Lung (tissue), 12 donors: ENCODE measurements around the gene CEP192. TPM values are rescaled to one million over a fixed set of nuclear protein-coding genes. Genes with fewer than 3 reads are reported as not detected.
"Not testable (repeated sequence)": the region's sequence is repeated elsewhere in the genome, so short reads cannot be mapped to it uniquely, and the experiment has no call there.

ENCODE experiments used
- ATAC-seq: fragments of 200-7000 bp; cut with Tn5 transposase; one replicate; pipeline ENCODE4 v1.9.1; 2020; ENCODE audit warnings: moderate number of reproducible peaks; ENCODE audit not compliant: insufficient read depth, low FRiP score
- DNase-seq, 3 donors: peaks; one replicate each; pipeline ENCODE4 v3.0.0-alpha.2; 2013 to 2017
- H3K27ac ChIP-seq, 2 donors: one replicate each; pipeline ENCODE4 v1.5.1; 2013; ENCODE audit warnings: mild to moderate bottlenecking in 2 of 2, moderate library complexity in 2 of 2, control low read depth in 1 of 2, inconsistent platforms in 1 of 2, low read depth in 1 of 2, low read length in 1 of 2
- H3K27me3 ChIP-seq, 3 donors: one replicate each; pipeline ENCODE4 v1.5.1; 2013; ENCODE audit warnings: low read length in 2 of 3; ENCODE audit not compliant: control insufficient read depth in 3 of 3, insufficient read depth in 3 of 3
- H3K36me3 ChIP-seq, 4 donors: one replicate each; pipeline ENCODE4 v1.5.1; 2013; ENCODE audit warnings: low read length in 4 of 4, mild to moderate bottlenecking in 1 of 4, moderate library complexity in 1 of 4; ENCODE audit not compliant: control insufficient read depth in 4 of 4, insufficient read depth in 4 of 4
- H3K4me1 ChIP-seq, 5 donors: one replicate each; pipeline ENCODE4 v1.5.1; 2013; ENCODE audit warnings: low read length in 5 of 5, mild to moderate bottlenecking in 2 of 5, moderate library complexity in 1 of 5; ENCODE audit not compliant: control insufficient read depth in 5 of 5, insufficient read depth in 5 of 5
- H3K4me3 ChIP-seq: one replicate; pipeline ENCODE4 v1.5.1; 2013; ENCODE audit warnings: mild to moderate bottlenecking, control low read depth, moderate library complexity
- H3K9ac ChIP-seq, 2 donors: one replicate each; pipeline ENCODE4 v1.5.1; 2013; ENCODE audit warnings: low read length in 2 of 2, control low read depth in 1 of 2; ENCODE audit not compliant: insufficient read depth in 1 of 2
- H3K9me3 ChIP-seq, 4 donors: one replicate each; pipeline ENCODE4 v1.5.1; 2013; ENCODE audit warnings: low read length in 3 of 4, mild to moderate bottlenecking in 1 of 4, moderate library complexity in 1 of 4; ENCODE audit not compliant: control insufficient read depth in 4 of 4, insufficient read depth in 3 of 4
- WGBS, 2 donors: extraction: QIAGEN DNeasy Blood & Tissue Kit; methylation state at CpG; one replicate each; pipeline ENCODE4 v1.1.7; 2013; 5-methylcytosine and 5-hydroxymethylcytosine counted together
- polyA plus RNA-seq, 2 donors: library from polyadenylated mRNA; stranded (reverse); fragments of 200-250 nt; gene quantifications; one replicate each; pipeline ENCODE4 v1.2.1, GENCODE V29; 2013
- total RNA-seq, 2 donors: library from RNA; depleted of rRNA in 1 of 2; stranded (reverse); fragments of >200 nt in 1 of 2; gene quantifications; one replicate each; pipeline ENCODE4 v1.2.1, GENCODE V29; 2014 to 2021
- TF ChIP-seq, protein P1 (sequence below): IDR thresholded peaks from 2 replicates; pipeline ENCODE4 v1.5.1; 2012; ENCODE audit warnings: mild to moderate bottlenecking; ENCODE audit errors: control extremely low read depth, extremely low read depth
- donor health status: control.
- donor health status: control.
- donor health status: Bipolar disorder and iron deficiency.
- donor health status: healthy.
- donor health status: DM: yes; HTN: yes; CAD: no.

CEP192 gene
- total and polyA plus RNA-seq, 4 donors: 8.0 to 43.0 (median 16.6) TPM

DNA sequence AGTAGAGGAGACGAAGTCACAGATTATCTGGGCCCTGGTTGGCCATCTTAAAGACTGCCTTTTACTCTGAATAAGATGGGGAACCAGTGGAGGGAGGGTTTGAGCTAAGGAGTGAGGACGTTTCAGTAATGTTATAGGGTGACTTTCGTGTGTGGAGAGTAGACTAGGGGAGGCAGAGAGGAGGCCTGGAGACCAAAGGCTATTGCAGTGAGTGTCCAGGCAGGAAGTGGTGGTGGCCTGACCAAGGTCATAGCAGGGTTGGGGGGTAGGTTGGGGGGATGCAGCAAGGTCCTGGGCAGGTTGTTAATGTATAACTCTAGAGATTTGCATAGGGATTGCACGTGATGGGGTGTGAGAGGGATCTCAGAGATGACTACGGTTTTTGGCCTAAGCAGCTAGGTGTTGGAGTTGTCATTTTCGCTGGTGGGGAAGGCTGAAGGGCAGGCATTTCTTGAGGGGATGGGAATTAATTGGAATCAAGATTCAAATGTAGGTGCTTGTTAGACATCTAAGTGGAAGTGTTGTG, 4.9 kb downstream of the CEP192 start:
- TF ChIP-seq, protein P1, sequence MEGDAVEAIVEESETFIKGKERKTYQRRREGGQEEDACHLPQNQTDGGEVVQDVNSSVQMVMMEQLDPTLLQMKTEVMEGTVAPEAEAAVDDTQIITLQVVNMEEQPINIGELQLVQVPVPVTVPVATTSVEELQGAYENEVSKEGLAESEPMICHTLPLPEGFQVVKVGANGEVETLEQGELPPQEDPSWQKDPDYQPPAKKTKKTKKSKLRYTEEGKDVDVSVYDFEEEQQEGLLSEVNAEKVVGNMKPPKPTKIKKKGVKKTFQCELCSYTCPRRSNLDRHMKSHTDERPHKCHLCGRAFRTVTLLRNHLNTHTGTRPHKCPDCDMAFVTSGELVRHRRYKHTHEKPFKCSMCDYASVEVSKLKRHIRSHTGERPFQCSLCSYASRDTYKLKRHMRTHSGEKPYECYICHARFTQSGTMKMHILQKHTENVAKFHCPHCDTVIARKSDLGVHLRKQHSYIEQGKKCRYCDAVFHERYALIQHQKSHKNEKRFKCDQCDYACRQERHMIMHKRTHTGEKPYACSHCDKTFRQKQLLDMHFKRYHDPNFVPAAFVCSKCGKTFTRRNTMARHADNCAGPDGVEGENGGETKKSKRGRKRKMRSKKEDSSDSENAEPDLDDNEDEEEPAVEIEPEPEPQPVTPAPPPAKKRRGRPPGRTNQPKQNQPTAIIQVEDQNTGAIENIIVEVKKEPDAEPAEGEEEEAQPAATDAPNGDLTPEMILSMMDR: no peak
- 90 to 95% methylated on average over 6 of the region's 6 CpGs for WGBS, 2 donors
- Histone ChIP-seq H3K9me3 (peaks cover 0 to 2% (median 0%) of the 10 kb centered on the region in 4 donors), H3K36me3 (peaks cover 0 to under 1% (median 0%) of the 10 kb centered on the region in 4 donors), H3K27me3 (no peaks in the 10 kb centered on the region), H3K4me1 (peaks cover 0 to 23% (median 6%) of the 10 kb centered on the region in 5 donors), H3K4me3 (no peak overlapping the region), H3K27ac (no peak overlapping the region), H3K9ac (no peak overlapping the region)
- DNase-seq (no peak), ATAC-seq (no peak)

DNA sequence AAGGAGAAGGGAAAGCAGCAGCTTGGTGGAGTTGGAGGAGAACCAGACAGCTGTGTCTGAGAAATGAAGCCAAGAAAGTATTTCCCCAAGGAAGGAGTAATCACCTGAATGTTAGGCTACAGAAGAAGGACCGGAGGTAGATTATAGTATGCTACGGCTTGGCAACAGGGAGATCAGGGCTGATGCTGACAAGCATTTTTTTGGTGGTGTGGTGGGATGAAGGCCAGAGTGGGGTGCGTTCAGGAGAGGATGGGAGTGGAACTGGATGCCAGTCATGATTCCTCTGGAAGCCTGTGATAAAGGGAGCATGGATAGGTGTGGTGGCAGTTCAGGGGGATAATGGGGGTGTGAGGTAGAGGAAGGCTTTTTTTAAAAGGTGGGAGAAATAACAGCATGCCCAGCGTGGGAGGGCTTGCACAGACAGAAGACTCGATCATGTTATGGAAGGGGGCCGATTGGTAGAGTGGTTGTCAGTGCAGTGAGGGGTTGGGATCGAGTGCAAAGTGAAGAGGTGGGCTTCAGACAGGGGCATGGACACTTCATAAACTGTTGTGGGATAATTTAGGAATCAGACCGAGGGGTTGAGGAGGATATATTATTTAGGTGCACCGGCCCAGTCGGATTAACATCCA, 5.6 kb downstream of the CEP192 start:
- Histone ChIP-seq H3K27ac (no peak overlapping the region), H3K27me3 (no peaks in the 10 kb centered on the region), H3K4me1 (peaks cover 0 to 23% (median 6%) of the 10 kb centered on the region in 5 donors), H3K9me3 (peaks cover 0 to 2% (median 0%) of the 10 kb centered on the region in 4 donors), H3K4me3 (no peak overlapping the region), H3K36me3 (peaks cover 0 to 4% (median 2%) of the 10 kb centered on the region in 4 donors), H3K9ac (no peak overlapping the region)
- 86 to 94% methylated on average over 10 of the region's 10 CpGs for WGBS, 2 donors
- DNase-seq: no peak
- ATAC-seq: no peak
- TF ChIP-seq, protein P1: no peak

DNA sequence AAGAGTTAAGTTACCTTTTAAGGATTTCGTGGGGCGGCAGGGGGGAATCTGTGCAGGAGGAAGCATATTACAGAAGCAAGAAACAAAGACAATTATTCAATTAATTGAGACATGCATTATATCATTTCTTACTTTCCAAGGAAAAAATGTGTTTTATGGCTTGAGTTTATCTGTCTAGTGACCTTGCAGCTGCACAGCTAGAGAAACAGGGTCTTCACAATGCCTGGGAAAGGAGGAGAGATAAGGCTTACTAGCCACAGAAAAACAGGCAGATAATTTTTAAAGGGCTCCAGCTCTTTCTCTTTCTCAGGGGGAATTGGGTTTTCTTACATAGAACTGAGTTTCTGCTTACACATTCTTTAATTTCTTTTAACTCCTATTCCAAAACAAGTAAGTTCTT, 6.2 kb downstream of the CEP192 start:
- not testable (repeated sequence) for H3K27me3 ChIP-seq, H3K27ac ChIP-seq, H3K9ac ChIP-seq, DNase-seq, H3K9me3 ChIP-seq, H3K4me3 ChIP-seq, ATAC-seq, H3K36me3 ChIP-seq
- WGBS, 2 donors: 87 to 90% methylated on average over 2 of the region's 2 CpGs
- H3K4me1 ChIP-seq: peaks cover 0 to 21% (median 6%) of the 10 kb centered on the region in 5 donors

GRCh38 chr18:12998332-12999060, 7.3 kb downstream of the CEP192 start:
- WGBS, 2 donors: 87 to 89% methylated on average over 6 of the region's 6 CpGs
- Histone ChIP-seq H3K9me3 (peaks cover 0 to 2% (median 0%) of the 10 kb centered on the region in 4 donors), H3K27me3 (no peaks in the 10 kb centered on the region), H3K9ac (no peak overlapping the region), H3K4me3 (no peak overlapping the region), H3K27ac (no peak overlapping the region), H3K36me3 (peaks cover 0 to 5% (median 3%) of the 10 kb centered on the region in 4 donors), H3K4me1 (peaks cover 0 to 14% (median 2%) of the 10 kb centered on the region in 5 donors)
- DNase-seq (no peak), ATAC-seq (no peak)
- TF ChIP-seq, protein P1: no peak
